NB4 (cell line): ENCODE data around the gene QSOX2.

Experiments used
- DNase-seq: peaks from one replicate; pipeline ENCODE4 v3.0.0; 2010; ENCODE audit warnings: low read depth
- H3K4me3 ChIP-seq: one replicate; pipeline ENCODE4 v1.5.1; 2011; ENCODE audit warnings: mild to moderate bottlenecking, low read depth, low read length, moderate library complexity
- CTCF ChIP-seq: IDR thresholded peaks from one replicate; pipeline ENCODE4 v1.5.1; 2012; ENCODE audit warnings: low read depth, low read length
- MAX ChIP-seq: IDR thresholded peaks from 2 replicates; pipeline ENCODE4 v1.6.1; 2011; ENCODE audit warnings: low read depth, low read length
- MYC ChIP-seq: IDR thresholded peaks from 2 replicates; pipeline ENCODE4 v1.6.1; 2011; ENCODE audit warnings: low read depth, low read length
- POLR2A ChIP-seq: IDR thresholded peaks from 2 replicates; pipeline ENCODE4 v1.6.1; 2011; ENCODE audit warnings: mild to moderate bottlenecking; ENCODE audit not compliant: insufficient read length; ENCODE audit errors: extremely low read depth

The QSOX2 gene

GRCh38 chr9:136192289-136193126 lies 53.1 kb downstream of the QSOX2 start:
- TF ChIP-seq POLR2A (no peak), MYC (no peak), MAX (no peak), CTCF (no peak)
- no peak for DNase-seq
- H3K4me3 ChIP-seq = no peak overlapping the region

- H3K4me3 ChIP-seq = no peak overlapping the region
- no peak for DNase-seq
- TF ChIP-seq CTCF (no peak), MYC (no peak), POLR2A (no peak), MAX (no peak)
Observed at GRCh38 chr9:136191960-136192286, 53.7 kb downstream of the QSOX2 start.

- H3K4me3 ChIP-seq = no peak overlapping the region
- TF ChIP-seq CTCF (no peak), POLR2A (no peak), MAX (no peak), MYC (no peak)
- DNase-seq = no peak
Observed at GRCh38 chr9:136191099-136191959, 54.3 kb downstream of the QSOX2 start.

GRCh38 chr9:136190656-136191055 lies 55.0 kb downstream of the QSOX2 start:
- no peak for TF ChIP-seq CTCF
- TF ChIP-seq MYC = no peak
- no peak for TF ChIP-seq POLR2A
- TF ChIP-seq MAX = no peak
- no peak overlapping the region for H3K4me3 ChIP-seq
- no peak for DNase-seq

GRCh38 chr9:136190237-136190601 lies 55.4 kb downstream of the QSOX2 start:
- DNase-seq = no peak
- no peak overlapping the region for H3K4me3 ChIP-seq
- no peak for TF ChIP-seq MAX
- TF ChIP-seq MYC = no peak
- no peak for TF ChIP-seq POLR2A
- TF ChIP-seq CTCF = no peak
